Right renal pelvis (tissue), 4 donors: ENCODE results near the gene TM9SF4. TPM values are rescaled to one million over a fixed set of nuclear protein-coding genes. Genes with fewer than 3 reads are reported as not detected.

Experiments used
- DNase-seq, 4 donors: peaks; one replicate each; pipeline ENCODE4 v3.0.0-alpha.2; 2013; ENCODE audit warnings: low read depth in 4 of 4, low spot score in 3 of 4, missing footprints in 1 of 4
- polyA plus RNA-seq, 4 donors: library from polyadenylated mRNA; unstranded; fragments of 120-200 nt; gene quantifications; one replicate each; pipeline ENCODE4 v1.2.1, GENCODE V29; 2013; ENCODE audit not compliant: insufficient read length in 4 of 4

Gene TM9SF4
- polyA plus RNA-seq, 4 donors = 69.8 to 74.8 (median 73.5) TPM

DNA sequence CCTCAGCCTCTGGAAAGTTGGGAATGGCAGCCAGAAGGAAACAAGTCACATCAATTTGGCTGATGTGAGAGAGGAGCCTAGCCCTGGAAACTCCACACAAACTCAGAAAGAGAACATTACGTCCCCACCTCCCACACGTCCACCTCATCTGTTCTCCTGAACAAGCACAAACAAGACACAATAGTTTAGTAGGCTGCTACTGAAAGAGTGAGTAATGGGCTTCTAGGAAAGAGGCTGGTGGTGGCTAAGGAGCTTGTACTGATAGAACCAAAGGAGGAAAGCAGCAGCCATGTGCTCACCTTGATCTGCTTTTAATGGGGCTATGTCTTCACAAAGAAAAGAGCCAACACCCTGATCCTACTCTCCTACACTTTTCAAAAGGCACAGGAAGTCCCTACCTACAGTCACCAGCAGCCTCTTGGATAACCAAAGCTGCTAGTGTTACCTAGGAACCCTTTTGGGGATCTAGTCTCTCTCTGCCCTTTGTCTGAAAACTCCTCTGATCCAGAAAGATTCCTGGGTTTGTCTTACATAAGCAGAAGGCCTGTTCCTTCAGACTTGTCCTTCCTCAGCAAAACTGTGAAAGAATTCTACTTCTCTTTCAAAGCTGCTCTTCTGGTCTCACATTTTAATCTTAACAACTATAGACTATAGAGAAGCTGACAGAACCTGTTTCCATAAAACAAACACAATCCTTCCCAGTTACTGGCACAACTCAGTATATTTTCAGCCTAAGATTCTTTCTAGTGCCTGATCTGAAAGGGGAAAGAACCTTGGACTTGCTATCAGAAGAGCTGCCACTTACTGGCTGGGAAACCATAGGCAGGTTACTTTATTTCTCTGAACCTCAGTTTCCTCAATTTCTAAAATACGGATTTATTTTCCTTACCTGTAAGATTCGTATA is 94.9 kb downstream of the TM9SF4 start:
- no peak for DNase-seq

DNA sequence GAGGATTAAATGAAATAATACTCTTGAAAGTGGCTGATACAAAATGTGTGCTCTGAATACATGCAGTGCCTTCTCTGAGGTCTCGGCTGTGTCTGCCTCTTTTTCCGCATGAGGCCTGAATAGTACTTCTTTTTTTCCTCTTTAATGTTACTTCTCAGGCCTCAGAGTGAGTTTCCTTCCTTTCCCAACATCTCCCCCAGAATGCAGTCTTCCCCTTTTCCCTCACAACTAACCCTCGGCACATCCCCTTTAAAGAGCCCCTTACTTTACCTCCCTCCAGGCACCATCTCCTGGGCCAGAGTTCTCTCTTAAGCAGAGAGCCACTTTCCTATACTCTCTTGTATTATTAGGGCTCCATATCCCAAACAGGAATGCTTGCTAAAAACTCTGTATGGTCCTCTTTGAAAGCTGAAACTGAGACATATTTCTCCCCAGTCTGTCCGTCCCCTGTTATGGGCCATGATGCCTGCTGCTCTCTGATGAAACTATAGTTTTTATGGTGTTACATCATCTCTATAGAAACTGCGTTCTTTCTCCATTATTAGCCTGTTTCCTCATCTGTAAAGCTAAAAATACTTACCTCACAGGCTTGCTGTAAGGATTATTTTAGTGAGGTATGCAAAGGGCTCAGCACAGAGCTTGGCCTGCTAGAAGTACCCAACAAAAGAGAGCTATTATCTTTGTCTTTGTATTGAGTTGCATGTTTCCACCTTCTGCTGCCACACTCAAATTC is 95.8 kb downstream of the TM9SF4 start:
- no peak for DNase-seq

DNA sequence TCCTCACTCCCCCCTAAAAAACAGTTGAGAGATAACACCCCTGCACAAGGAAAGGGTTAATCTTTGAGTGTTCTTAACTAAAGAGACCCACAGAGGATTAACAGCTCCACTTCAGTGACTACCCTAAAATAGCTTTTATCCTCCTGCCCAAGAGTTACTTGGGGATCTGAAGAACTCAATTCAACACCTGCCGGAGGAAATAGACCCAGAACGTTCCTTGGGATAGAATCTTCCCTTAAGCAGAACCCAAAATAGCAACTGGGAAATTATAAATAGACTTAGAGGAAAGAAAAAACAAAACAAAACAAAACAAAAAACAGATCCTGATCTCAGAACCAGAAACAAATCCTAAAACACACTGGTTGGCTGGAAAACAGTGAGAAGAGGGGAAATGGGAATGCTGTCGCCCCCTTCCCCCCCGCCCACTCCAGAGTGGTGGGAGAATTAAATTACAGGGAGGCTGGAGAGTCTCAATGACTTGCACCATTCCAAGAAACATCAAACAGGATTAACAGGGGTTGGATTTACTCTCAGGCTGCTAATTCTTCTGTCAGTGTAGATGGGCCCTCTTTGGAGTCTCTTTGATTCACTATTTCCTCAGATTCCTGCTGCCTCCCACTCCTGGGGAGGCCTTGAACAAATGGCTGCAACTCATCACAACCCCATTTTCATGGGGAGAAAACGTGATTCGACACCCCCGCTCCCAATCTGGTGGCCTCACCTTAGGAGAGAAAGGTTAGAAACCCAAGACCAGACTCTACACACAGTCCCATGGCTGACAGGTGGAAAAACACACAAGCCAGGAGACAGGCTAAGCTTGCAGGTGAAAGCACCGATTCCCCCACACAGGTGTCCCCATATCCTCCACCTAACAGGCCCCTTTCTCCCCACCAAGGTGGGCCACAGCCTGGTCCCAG is 96.6 kb downstream of the TM9SF4 start:
- DNase-seq = no peak

DNA sequence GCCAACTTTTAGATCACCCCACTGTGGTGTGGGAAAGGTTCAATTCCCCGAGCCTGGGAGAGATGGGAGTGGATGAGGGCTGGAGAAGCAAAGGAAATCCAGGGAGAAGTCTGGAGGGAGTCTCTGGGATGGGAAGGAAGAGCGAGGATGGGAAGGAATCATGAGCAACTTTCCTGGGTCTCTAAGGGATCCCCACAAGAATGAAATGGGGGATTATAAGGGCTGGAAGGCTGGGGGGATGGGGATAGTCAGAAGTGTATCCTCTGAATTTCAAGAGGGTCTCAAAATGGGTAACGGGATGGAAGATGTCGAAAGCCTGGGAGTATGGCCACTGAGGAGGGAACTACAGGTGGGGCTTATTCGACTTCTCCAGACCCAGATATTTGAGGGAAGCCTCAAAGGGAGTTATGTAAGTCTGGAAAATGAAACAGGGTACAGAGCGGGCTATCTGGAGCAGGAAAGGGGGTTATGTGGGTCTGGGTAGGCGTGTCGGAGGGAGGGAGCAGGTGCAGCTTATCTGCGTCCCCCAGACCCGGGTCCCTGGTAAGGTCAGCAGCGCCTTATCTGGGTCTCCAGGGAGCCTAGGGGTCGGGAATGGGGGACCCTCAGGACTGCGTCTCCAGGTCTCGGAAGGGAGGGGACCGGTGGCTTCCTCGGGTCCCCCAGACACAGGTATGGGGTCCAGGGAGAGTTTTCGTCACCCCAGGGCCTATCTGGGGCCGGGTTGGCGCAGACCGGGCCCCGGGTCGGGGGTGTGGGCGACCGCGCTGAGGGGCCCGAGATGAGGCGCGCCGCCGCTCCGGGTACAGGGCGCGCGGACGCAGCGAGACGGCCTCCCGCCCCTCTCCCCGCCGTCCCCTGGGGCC is 97.5 kb downstream of the TM9SF4 start:
- DNase-seq = no peak

DNA sequence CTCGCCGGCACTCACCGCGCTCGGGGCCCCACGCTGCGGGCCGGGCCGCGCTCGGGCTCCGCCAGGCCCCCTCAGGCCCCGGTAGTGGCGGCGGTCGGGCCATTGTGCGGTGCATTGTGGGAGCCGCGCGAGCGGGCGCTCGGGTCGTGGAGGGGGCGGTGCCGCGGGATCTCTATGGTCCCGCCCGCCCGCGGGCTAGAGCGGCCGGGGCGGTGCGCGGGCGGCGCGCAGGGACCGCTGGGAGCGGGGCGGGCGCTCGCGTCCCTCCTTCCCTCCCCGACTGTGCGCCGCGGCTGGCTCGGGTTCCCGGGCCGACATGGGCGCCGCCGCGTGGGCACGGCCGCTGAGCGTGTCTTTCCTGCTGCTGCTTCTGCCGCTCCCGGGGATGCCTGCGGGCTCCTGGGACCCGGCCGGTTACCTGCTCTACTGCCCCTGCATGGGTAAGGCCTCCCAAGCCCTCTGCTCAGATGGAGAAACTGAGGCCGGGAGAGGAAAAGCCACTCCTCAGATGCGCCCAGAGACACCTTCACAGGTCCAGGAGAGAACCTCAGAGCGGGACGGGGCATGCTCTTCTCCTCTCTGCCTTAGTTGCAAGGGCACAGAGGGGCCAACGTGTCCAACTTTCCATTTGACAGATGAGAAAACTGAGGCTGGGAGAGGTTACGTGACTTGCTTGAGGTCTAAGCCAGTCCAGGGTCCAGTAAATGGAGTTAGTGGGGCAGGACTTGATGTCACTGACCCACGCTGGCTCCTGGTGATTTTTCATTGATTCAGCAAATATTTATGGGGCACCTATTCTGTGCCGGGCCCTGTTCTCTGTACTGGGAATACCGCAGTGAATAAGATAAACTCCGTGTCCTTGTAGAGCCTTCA is 98.3 kb downstream of the TM9SF4 start, which contains the start of the genes PLAGL2 and POFUT1:
TSS of gene PLAGL2 (minus strand) at position 118 of the 873 bp plus-strand sequence. CDS start 5,565 bp downstream, outside the sequence.
TSS of gene POFUT1 (plus strand) at position 255 of the 873 bp plus-strand sequence. CDS start at position 317, 62 bp downstream.
- peak; percentile 76 to 85 (median 80) for DNase-seq

DNA sequence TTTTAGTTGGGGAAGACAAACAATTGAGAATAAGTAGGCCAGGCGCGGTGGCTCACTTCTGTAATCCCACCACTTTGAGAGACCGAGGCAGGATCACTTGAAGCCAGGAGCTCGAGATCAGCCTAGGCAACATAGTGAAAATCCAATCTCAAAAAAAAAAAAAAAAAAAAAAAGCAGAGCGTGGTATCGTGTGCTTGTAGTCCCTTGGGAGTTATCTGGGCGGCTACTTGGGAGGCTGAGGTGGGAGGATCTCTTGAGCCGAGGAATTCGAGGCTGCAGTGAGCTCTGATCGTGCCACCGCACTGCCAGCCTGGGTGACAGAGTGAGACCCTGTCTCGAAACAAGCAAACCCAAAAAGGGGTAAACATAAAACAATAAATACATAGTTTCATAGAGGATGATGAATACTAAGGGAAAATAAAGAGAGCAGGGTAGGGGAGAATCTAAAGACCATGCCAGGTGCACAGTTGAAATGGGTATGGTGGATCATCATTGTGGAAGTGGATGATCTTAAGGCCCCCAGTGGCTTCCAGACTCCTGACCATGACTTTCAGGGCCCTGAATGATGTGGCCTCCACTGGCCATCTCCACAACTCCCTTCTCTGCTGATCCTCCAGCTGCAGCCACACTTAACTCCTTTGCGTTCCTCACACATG is 99.1 kb downstream of the TM9SF4 start:
- no peak for DNase-seq

DNA sequence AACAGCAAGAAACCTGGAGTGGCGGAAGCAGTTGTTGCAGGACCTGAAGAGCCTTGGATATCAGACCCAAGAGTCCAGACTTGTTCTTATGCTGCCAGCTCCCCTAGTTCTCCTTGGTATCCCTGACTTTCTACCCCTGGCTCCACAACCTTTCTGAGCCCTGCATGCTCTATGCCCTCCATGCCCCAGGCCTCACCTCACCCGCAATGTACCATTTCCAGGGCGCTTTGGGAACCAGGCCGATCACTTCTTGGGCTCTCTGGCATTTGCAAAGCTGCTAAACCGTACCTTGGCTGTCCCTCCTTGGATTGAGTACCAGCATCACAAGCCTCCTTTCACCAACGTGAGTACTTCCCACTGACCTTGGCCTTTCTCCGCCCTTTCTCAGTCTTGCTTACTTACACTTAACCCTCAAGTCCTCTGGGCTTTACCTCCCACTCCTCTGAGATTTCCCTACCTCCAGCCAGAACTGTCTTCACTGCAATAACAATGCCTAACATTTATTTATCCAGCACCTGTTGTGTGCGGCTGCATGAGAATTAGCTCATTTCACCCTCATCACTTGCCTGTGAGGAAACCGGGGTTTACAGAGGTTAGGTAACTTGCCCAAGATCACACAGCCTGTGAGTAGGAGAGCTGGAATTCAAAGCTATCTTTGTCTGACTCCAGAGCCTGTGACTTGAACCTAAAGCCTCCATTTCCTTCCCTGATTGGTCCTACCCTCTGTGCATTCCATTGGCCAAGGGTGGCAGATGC is 100.5 kb downstream of the TM9SF4 start:
- DNase-seq = no peak

DNA sequence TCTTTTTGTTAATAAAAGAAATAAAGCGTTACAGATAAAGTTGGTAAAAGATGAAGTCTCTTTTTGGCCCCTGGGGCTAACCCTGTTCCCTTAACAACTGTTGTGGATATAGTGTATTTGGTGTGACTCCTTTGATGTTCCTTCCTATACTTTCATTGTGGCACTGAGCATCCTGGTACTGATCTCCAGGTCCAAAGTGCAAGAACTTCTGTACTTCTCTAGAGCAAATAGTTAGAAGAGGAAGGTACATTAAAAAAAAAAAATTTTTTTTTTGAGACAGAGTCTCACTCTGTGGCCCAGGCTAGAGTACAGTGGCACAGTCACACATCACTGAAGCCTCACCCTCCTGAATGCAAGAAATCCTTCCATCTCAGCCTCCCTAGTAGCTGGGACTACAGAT is 104.4 kb downstream of the TM9SF4 start:
- no peak for DNase-seq

DNA sequence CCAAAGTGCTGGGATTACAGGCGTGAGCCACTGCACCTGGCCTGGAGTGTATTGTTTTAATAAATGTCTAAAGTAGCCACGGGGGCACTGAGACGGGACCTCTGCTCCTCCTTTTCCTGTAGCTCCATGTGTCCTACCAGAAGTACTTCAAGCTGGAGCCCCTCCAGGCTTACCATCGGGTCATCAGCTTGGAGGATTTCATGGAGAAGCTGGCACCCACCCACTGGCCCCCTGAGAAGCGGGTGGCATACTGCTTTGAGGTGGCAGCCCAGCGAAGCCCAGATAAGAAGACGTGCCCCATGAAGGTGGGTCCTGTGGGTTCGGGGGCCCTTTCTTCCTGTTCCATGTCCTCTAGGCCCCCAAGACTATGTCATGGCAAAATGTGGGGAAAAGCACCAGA is 105.6 kb downstream of the TM9SF4 start:
- DNase-seq = no peak

DNA sequence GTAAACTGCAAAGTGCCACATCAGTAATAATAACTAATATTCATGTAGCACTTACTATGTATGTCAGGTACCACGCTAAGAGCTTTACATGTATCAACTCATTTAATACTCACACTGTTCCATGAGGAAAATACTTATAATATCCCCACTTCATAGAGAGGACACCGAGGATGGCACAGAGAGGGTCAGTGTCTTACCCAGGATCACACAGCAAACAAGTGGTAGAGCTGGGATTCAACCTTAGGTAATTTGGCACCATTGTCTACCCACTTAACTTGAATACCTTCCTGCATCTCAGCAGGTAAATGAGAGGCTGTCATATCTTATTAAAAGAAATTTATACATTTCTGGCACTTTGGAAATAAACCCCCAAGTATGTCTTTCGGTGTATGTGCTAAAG is 106.2 kb downstream of the TM9SF4 start:
- DNase-seq = no peak

DNA sequence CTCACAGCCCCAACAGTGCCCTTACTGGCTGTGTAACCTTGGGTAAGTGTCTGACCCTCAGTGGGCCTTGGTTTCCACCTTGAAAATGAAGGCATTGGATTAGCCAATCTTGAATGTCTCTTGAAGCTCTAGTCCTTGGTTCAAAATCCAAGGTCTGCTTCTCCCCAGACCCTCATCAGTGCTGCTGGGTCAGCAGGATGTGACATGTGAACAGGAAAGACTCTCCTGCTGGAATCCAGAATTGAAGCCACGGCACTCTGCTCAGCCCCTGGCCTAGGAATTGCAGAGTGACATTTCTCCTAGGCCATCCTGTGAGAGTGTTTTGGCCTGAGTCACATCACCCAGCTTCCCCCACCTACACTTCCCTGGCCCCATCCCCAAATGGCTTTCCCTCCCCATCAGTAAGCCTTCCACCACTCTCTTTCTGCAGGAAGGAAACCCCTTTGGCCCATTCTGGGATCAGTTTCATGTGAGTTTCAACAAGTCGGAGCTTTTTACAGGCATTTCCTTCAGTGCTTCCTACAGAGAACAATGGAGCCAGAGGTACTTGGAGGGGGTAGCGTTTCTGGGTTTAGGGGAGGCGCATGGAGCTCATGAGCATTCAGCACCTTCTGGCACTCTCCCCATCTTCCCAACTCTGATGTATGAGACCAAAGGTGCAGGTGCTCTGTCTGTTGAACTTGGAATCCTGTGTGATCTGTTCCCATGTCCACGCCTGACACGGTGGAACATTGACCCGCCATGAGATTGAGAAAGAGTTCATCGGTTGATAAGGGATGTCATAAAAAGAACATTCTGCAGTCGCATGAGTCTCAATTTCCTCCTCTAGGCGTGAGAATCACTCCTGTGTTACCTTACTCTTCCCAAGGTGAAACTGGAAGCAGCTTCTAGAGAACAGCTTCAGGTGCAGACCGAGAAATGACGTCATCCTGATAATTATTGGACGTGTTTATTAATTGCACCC is 106.9 kb downstream of the TM9SF4 start:
- no peak for DNase-seq

Other genes with a start within 250 kb of the TM9SF4 start
- 10 to 100 TPM; 16.1 to 23.1 (median 19.2) TPM for gene DUSP15, start 239.2 kb upstream of the TM9SF4 start, polyA plus RNA-seq
- gene TTLL9, start 239.1 kb upstream of the TM9SF4 start, polyA plus RNA-seq = 1 to 10 TPM; 3.1 to 5.6 (median 3.2) TPM
- gene PDRG1, start 157.7 kb upstream of the TM9SF4 start, polyA plus RNA-seq = 10 to 100 TPM; 18.7 to 21.9 (median 20.4) TPM
- gene XKR7, start 141.6 kb upstream of the TM9SF4 start, polyA plus RNA-seq = under 1 TPM; 0.26 to 0.39 (median 0.37) TPM
- 1 to 10 TPM; 7.0 to 8.5 (median 7.7) TPM for gene CCM2L, start 99.3 kb upstream of the TM9SF4 start, polyA plus RNA-seq
- gene HCK, start 57.5 kb upstream of the TM9SF4 start, polyA plus RNA-seq = 1 to 10 TPM; 2.0 to 2.9 (median 2.6) TPM
- gene PLAGL2, start 98.0 kb downstream of the TM9SF4 start, polyA plus RNA-seq = 10 to 100 TPM; 19.9 to 23.6 (median 20.8) TPM
- gene POFUT1, start 98.2 kb downstream of the TM9SF4 start, polyA plus RNA-seq = 10 to 100 TPM; 46.6 to 55.5 (median 49.2) TPM
- 10 to 100 TPM; 41.7 to 49.1 (median 45.8) TPM for gene KIF3B, start 167.9 kb downstream of the TM9SF4 start, polyA plus RNA-seq
- gene ASXL1, start 248.6 kb downstream of the TM9SF4 start, polyA plus RNA-seq = 10 to 100 TPM; 56.0 to 67.9 (median 64.0) TPM